DOHH2 (cell line): Measurements from ENCODE around the gene LDLRAD4.

Experiments used
- H3F3A ChIP-seq: fragments of 200-600 bp; sonication (generic), shearing (Covaris generic); 2 replicates; pipeline ENCODE4 v1.6.0; 2016; ENCODE audit warnings: antibody characterized with exemption, mild to moderate bottlenecking; ENCODE audit not compliant: control insufficient read depth, insufficient read depth
- H3K27ac ChIP-seq: fragments of 200-600 bp; sonication (generic); 2 replicates; pipeline ENCODE4 v1.5.1; 2014; ENCODE audit warnings: low read depth, mild to moderate bottlenecking, low read length, moderate library complexity
- H3K27me3 ChIP-seq: fragments of 200-600 bp; sonication (generic); 2 replicates; pipeline ENCODE4 v1.6.1; 2014; ENCODE audit warnings: mild to moderate bottlenecking, low read length, mixed read lengths; ENCODE audit not compliant: control insufficient read depth
- H3K36me3 ChIP-seq: fragments of 200-600 bp; sonication (generic); 2 replicates; pipeline ENCODE4 v1.6.1; 2014; ENCODE audit warnings: mild to moderate bottlenecking, low read length, moderate library complexity, mixed read lengths; ENCODE audit not compliant: control insufficient read depth
- H3K4me1 ChIP-seq: fragments of 200-600 bp; sonication (generic); 2 replicates; pipeline ENCODE4 v1.6.1; 2014; ENCODE audit warnings: mild to moderate bottlenecking, low read length, mixed read lengths; ENCODE audit not compliant: control insufficient read depth
- H3K4me2 ChIP-seq: fragments of 200-600 bp; sonication (generic); 2 replicates; pipeline ENCODE4 v1.6.0; 2014; ENCODE audit warnings: mild to moderate bottlenecking, low read length, moderate library complexity
- H3K4me3 ChIP-seq: fragments of 200-600 bp; sonication (generic); 2 replicates; pipeline ENCODE4 v1.5.1; 2014; ENCODE audit warnings: mild to moderate bottlenecking, low read length, mixed read lengths
- H3K79me2 ChIP-seq: fragments of 200-600 bp; sonication (generic); 2 replicates; pipeline ENCODE4 v1.6.1; 2014; ENCODE audit warnings: mild to moderate bottlenecking, low read length, mixed read lengths; ENCODE audit not compliant: control insufficient read depth
- H3K9me2 ChIP-seq: fragments of 200-600 bp; sonication (generic); replicated peaks from 2 replicates; pipeline ENCODE4 v1.6.1; 2014; ENCODE audit warnings: mild to moderate bottlenecking, low read length, mixed read lengths; ENCODE audit not compliant: control insufficient read depth
- H3K9me3 ChIP-seq: fragments of 200-600 bp; sonication (generic); 2 replicates; pipeline ENCODE4 v1.6.1; 2014; ENCODE audit warnings: antibody characterized with exemption, low read length, mixed read lengths; ENCODE audit not compliant: control insufficient read depth, insufficient read depth
- H4K20me1 ChIP-seq: fragments of 200-600 bp; sonication (generic); 2 replicates; pipeline ENCODE4 v1.6.0; 2014; ENCODE audit warnings: low read depth, mild to moderate bottlenecking, antibody characterized with exemption, low read length, moderate library complexity; ENCODE audit not compliant: control insufficient read depth, insufficient read depth
- CTCF ChIP-seq: fragments of 200-600 bp; sonication (generic); IDR thresholded peaks from one replicate; pipeline ENCODE4 v1.5.1; 2014; ENCODE audit warnings: antibody characterized with exemption, mild to moderate bottlenecking, low read depth, low read length; ENCODE audit not compliant: poor library complexity, severe bottlenecking
- EZH2phosphoT487 ChIP-seq: fragments of 200-600 bp; sonication (generic); IDR thresholded peaks from 2 replicates; pipeline ENCODE4 v1.6.1; 2017; ENCODE audit warnings: borderline replicate concordance, mild to moderate bottlenecking, antibody characterized with exemption, low read length, moderate library complexity, mixed read lengths

The LDLRAD4 gene

GRCh38 chr18:13495961-13496360 lies 277.4 kb downstream of the LDLRAD4 start:
- H3K27ac ChIP-seq, result no peak overlapping the region
- no peaks in the 10 kb centered on the region for H4K20me1 ChIP-seq
- no peak overlapping the region for H3K4me2 ChIP-seq
- H3F3A ChIP-seq, result no peaks in the 10 kb centered on the region
- no peaks in the 10 kb centered on the region for H3K4me1 ChIP-seq
- H3K9me3 ChIP-seq, result peaks cover 18% of the 10 kb centered on the region; the same call in 1 of the 2 replicates
- no peak for TF ChIP-seq CTCF
- TF ChIP-seq EZH2phosphoT487, result no peak
- H3K36me3 ChIP-seq, result no peaks in the 10 kb centered on the region
- H3K27me3 ChIP-seq, result peaks cover 5% of the 10 kb centered on the region; the same call in 1 of the 2 replicates
- H3K4me3 ChIP-seq, result no peak overlapping the region
- no peaks in the 10 kb centered on the region for H3K79me2 ChIP-seq
- H3K9me2 ChIP-seq, result no peaks in the 10 kb centered on the region

GRCh38 chr18:13496691-13497281 lies 278.2 kb downstream of the LDLRAD4 start:
- Histone ChIP-seq H3K9me2 (no peaks in the 10 kb centered on the region), H3K36me3 (no peaks in the 10 kb centered on the region), H3K27ac (no peak overlapping the region), H4K20me1 (no peaks in the 10 kb centered on the region), H3F3A (no peaks in the 10 kb centered on the region), H3K4me2 (no peak overlapping the region), H3K79me2 (no peaks in the 10 kb centered on the region), H3K4me3 (no peak overlapping the region), H3K27me3 (peaks cover 11% of the 10 kb centered on the region), H3K9me3 (peaks cover 18% of the 10 kb centered on the region; the same call in 1 of the 2 replicates), H3K4me1 (peaks cover 1% of the 10 kb centered on the region)
- TF ChIP-seq CTCF, result no peak
- TF ChIP-seq EZH2phosphoT487, result no peak

- H4K20me1 ChIP-seq, result no peaks in the 10 kb centered on the region
- peaks cover 25% of the 10 kb centered on the region for H3K27me3 ChIP-seq
- peaks cover 18% of the 10 kb centered on the region; the same call in 1 of the 2 replicates for H3K9me3 ChIP-seq
- TF ChIP-seq EZH2phosphoT487, result no peak
- no peak for TF ChIP-seq CTCF
- H3K9me2 ChIP-seq, result no peaks in the 10 kb centered on the region
- H3K79me2 ChIP-seq, result no peaks in the 10 kb centered on the region
- no peak overlapping the region for H3K27ac ChIP-seq
- no peaks in the 10 kb centered on the region for H3K36me3 ChIP-seq
- H3K4me2 ChIP-seq, result no peak overlapping the region
- H3F3A ChIP-seq, result no peaks in the 10 kb centered on the region
- H3K4me3 ChIP-seq, result no peak overlapping the region
- H3K4me1 ChIP-seq, result peaks cover 6% of the 10 kb centered on the region
Observed at GRCh38 chr18:13499803-13500202, 281.2 kb downstream of the LDLRAD4 start.
